HCT116 (cell line): ENCODE measurements around the gene FHL2. TPM values are rescaled to one million over a fixed set of nuclear protein-coding genes. Genes with fewer than 3 reads are reported as not detected.

ENCODE experiments used
- ATAC-seq: fragments of 200-7000 bp; cut with Tn5 transposase; 2 replicates; pipeline ENCODE4 v1.9.1; 2020; ENCODE audit warnings: mild to moderate bottlenecking, moderate library complexity
- BruUV-seq: library from RNA; stranded (reverse); fragments of 400-500 nt; replicated peaks from 2 replicates; lab custom pipeline; 2021; lab: Mats Ljungman, UMichigan
- CTCF ChIA-PET: fragments of 300-600 bp; sonication (Branson Sonifier 250); formaldehyde crosslinking; loops from one replicate; lab custom pipeline; 2021; ENCODE audit warnings: antibody characterized with exemption; lab: Charles Lee
- POLR2A ChIA-PET: fragments of 300-600, 350-600 bp; sonication (Branson Sonifier 250); formaldehyde crosslinking; loops from one replicate; lab custom pipeline; 2021; ENCODE audit warnings: antibody characterized with exemption; lab: Charles Lee
- RAD21 ChIA-PET, 2 experiments: fragments of 300-600 bp; sonication (Branson Sonifier 250); formaldehyde crosslinking; loops; one replicate each; lab custom pipeline; 2023; ENCODE audit warnings: low total read pairs in 2 of 2; ENCODE audit not compliant: uncharacterized antibody in 2 of 2, unreplicated experiment in 2 of 2, low non-redundant PET in 1 of 2; lab: Charles Lee
- DNase-seq: peaks from one replicate; pipeline ENCODE4 v3.0.0-alpha.2; 2010; ENCODE audit warnings: low read depth, low spot score
- H2AFZ ChIP-seq: fragments of 200-600 bp; shearing (Covaris generic), sonication (generic); 2 replicates; pipeline ENCODE4 v1.6.1; 2017; ENCODE audit warnings: low read depth, mixed run types, mixed read lengths, antibody characterized with exemption, low read length; ENCODE audit not compliant: poor library complexity, severe bottlenecking
- H3K27ac ChIP-seq: 2 replicates; pipeline ENCODE4 v1.5.1; 2012; ENCODE audit warnings: low read depth, low read length
- H3K27me3 ChIP-seq: fragments of 200-600 bp; sonication (generic); 2 replicates; pipeline ENCODE4 v1.6.1; 2016; ENCODE audit warnings: mixed run types, low read length, mixed read lengths; ENCODE audit not compliant: insufficient read depth
- H3K36me3 ChIP-seq, 2 experiments: fragments of 200-500 bp in 1 of 2; fragments of 200-600 bp in 1 of 2; sonication (Bioruptor generic) in 1 of 2; sonication (generic) in 1 of 2; 2 replicates each; pipeline versions ENCODE4 v1.5.1 to v1.6.1; 2014 to 2016; ENCODE audit warnings: low read length in 2 of 2, inconsistent platforms in 1 of 2, mixed read lengths in 1 of 2, mixed run types in 1 of 2; ENCODE audit not compliant: insufficient read depth in 2 of 2, control insufficient read depth in 1 of 2
- H3K4me1 ChIP-seq, 2 experiments: fragments of 200-600 bp in 1 of 2; sonication (generic) in 1 of 2; 2 replicates each; pipeline versions ENCODE4 v1.5.1 to v1.6.1; 2012 to 2017; ENCODE audit warnings: low read length in 2 of 2, inconsistent platforms in 1 of 2, mild to moderate bottlenecking in 1 of 2, mixed read lengths in 1 of 2, mixed run types in 1 of 2, moderate library complexity in 1 of 2; ENCODE audit not compliant: insufficient read depth in 2 of 2, control insufficient read depth in 1 of 2
- H3K4me2 ChIP-seq: fragments of 200-600 bp; sonication (generic); 2 replicates; pipeline ENCODE4 v1.6.1; 2017; ENCODE audit warnings: mixed run types, low read length, mixed read lengths
- H3K4me3 ChIP-seq, 2 experiments: fragments of 200-600 bp in 1 of 2; sonication (generic) in 1 of 2; replicated peaks in 1 of 2; 2 replicates each; pipeline ENCODE4 v1.5.1; 2011 to 2016; ENCODE audit warnings: low read length in 2 of 2, control low read depth in 1 of 2, low read depth in 1 of 2, mild to moderate bottlenecking in 1 of 2, mixed read lengths in 1 of 2, mixed run types in 1 of 2
- H3K79me2 ChIP-seq: fragments of 200-600 bp; sonication (generic); 2 replicates; pipeline ENCODE4 v1.6.1; 2017; ENCODE audit warnings: mild to moderate bottlenecking, mixed run types, low read length, moderate library complexity, mixed read lengths; ENCODE audit not compliant: insufficient read depth
- H3K9ac ChIP-seq: fragments of 200-600 bp; sonication (generic); 2 replicates; pipeline ENCODE4 v1.6.1; 2016; ENCODE audit warnings: low read length, mixed read lengths
- H3K9me2 ChIP-seq: fragments of 200-600 bp; sonication (generic), shearing (Covaris generic); 2 replicates; pipeline ENCODE4 v1.6.1; 2017; ENCODE audit warnings: mixed run types, mild to moderate bottlenecking, moderate library complexity; ENCODE audit not compliant: insufficient read depth
- H3K9me3 ChIP-seq, 2 experiments: fragments of 200-500 bp in 1 of 2; fragments of 200-600 bp in 1 of 2; sonication (Bioruptor generic) in 1 of 2; sonication (generic) in 1 of 2; 2 replicates each; pipeline ENCODE4 v1.6.1; 2014 to 2017; ENCODE audit warnings: low read length in 2 of 2, mixed read lengths in 2 of 2, inconsistent platforms in 1 of 2, low read depth in 1 of 2, mild to moderate bottlenecking in 1 of 2, mixed run types in 1 of 2, moderate library complexity in 1 of 2; ENCODE audit not compliant: control insufficient read depth in 1 of 2, insufficient read depth in 1 of 2
- H4K20me1 ChIP-seq: fragments of 200-600 bp; sonication (generic), shearing (Covaris generic); 2 replicates; pipeline ENCODE4 v1.6.1; 2017; ENCODE audit warnings: mixed run types, mild to moderate bottlenecking, moderate library complexity; ENCODE audit not compliant: insufficient read depth
- EGR1 ChIP-seq: IDR thresholded peaks from 2 replicates; pipeline ENCODE4 v1.6.1; 2012; ENCODE audit warnings: low read depth
- SP1 ChIP-seq: IDR thresholded peaks from 2 replicates; pipeline ENCODE4 v1.6.1; 2012; ENCODE audit warnings: low read depth
- ZNF274 ChIP-seq: fragments of 200-500 bp; sonication (Bioruptor generic); IDR thresholded peaks from 2 replicates; pipeline ENCODE4 v1.6.1; 2014; ENCODE audit warnings: mild to moderate bottlenecking, low read depth, low read length, inconsistent platforms
- intact Hi-C: fragments of 100-400 bp; cut with micrococcal nuclease; formaldehyde crosslinking; loops from 2 replicates; pipeline ENCODE4 v1.10.0; 2022
- total RNA-seq: library from RNA; stranded (reverse); gene quantifications from one replicate; pipeline ENCODE4 v1.2.1, GENCODE V29; 2021; ENCODE audit not compliant: unreplicated experiment
- TF ChIP-seq, protein P1 (sequence below): IDR thresholded peaks from 2 replicates; pipeline ENCODE4 v1.6.1; 2012
- TF ChIP-seq, protein P2 (sequence below): IDR thresholded peaks from 2 replicates; pipeline ENCODE4 v1.6.1; 2012; ENCODE audit warnings: low read depth

Gene FHL2
- total RNA-seq, 1 experiment from 2014 or later: 86.6 TPM

DNA sequence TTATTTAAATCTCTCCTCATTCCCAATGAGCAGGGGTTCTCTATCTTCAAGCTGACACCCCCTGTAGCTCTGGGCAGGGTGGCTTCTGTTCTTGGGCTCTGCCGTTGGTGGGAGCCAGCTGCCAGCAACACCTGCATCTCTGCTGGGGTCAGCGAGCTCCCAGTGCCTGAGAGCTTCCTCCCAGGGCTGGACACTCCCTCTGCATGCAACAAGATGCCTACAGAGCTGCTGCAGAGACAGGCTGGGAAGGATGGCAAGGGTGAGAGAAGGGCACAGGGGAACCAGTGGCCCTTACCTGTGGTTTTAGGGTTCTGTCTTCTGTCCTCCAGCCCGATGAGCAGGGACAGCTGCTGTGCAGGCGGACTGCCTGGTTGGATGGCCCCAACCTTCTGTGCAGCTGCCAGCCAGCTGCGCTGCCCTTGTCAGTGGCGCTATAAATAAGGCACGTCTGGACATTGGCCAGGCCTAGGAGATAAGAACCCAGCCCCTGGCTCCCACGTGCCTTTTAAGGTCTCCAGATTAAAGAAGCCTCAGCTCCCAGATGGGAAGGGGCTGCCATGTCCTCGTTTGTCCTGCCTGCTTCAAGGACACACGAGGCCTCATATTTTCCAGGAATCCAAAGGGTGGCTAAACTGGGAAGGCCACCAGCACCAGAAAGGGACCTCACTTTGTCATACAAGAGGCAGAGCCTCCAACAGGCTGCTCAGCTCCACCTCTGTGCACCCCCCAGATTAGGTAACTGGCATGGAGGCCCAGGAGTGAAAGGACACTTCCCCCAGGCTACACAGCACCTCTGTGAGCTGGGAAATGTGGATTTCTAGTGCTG is 39.5 kb upstream of the FHL2 start (continued):
- TF ChIP-seq ZNF274: no peak
- TF ChIP-seq, protein P1, sequence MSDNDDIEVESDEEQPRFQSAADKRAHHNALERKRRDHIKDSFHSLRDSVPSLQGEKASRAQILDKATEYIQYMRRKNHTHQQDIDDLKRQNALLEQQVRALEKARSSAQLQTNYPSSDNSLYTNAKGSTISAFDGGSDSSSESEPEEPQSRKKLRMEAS: no peak
- TF ChIP-seq, all 23 proteins: peak for 0

DNA sequence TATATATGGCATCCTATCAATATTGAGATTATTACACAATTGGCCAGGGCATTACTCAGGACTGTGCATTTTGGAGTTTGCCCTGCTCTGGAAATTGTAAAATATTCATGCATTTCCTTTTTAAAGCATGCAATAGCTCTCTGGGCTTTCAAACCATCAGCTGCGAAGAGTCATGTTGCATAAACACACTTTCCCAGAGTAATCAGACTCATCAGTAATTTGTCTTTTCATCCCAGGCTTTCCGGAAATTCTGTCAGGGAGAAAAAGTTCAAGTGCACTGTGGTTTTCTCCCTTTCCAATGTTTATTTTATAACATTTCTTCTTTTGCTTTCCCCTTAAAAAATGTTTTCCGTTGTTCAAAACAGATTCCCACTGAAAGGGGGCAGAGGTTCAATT is 38.9 kb upstream of the FHL2 start:
- TF ChIP-seq, protein P1: no peak
- no peak for TF ChIP-seq EGR1
- TF ChIP-seq SP1: no peak
- TF ChIP-seq, protein P2, sequence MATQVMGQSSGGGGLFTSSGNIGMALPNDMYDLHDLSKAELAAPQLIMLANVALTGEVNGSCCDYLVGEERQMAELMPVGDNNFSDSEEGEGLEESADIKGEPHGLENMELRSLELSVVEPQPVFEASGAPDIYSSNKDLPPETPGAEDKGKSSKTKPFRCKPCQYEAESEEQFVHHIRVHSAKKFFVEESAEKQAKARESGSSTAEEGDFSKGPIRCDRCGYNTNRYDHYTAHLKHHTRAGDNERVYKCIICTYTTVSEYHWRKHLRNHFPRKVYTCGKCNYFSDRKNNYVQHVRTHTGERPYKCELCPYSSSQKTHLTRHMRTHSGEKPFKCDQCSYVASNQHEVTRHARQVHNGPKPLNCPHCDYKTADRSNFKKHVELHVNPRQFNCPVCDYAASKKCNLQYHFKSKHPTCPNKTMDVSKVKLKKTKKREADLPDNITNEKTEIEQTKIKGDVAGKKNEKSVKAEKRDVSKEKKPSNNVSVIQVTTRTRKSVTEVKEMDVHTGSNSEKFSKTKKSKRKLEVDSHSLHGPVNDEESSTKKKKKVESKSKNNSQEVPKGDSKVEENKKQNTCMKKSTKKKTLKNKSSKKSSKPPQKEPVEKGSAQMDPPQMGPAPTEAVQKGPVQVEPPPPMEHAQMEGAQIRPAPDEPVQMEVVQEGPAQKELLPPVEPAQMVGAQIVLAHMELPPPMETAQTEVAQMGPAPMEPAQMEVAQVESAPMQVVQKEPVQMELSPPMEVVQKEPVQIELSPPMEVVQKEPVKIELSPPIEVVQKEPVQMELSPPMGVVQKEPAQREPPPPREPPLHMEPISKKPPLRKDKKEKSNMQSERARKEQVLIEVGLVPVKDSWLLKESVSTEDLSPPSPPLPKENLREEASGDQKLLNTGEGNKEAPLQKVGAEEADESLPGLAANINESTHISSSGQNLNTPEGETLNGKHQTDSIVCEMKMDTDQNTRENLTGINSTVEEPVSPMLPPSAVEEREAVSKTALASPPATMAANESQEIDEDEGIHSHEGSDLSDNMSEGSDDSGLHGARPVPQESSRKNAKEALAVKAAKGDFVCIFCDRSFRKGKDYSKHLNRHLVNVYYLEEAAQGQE: no peak
- H3K4me2 ChIP-seq: no peak overlapping the region
- no peak overlapping the region for H2AFZ ChIP-seq
- intact Hi-C loops: no loop called here
- BruUV-seq: no TSS peak
- H3K9me2 ChIP-seq: no peaks in the 10 kb centered on the region
- no peaks in the 10 kb centered on the region for H4K20me1 ChIP-seq
- H3K4me1 ChIP-seq: no peaks in the 10 kb centered on the region
- H3K27me3 ChIP-seq: no peaks in the 10 kb centered on the region
- H3K79me2 ChIP-seq: no peaks in the 10 kb centered on the region
- ATAC-seq: no peak
- H3K9ac ChIP-seq: no peak overlapping the region
- no peaks in the 10 kb centered on the region for H3K9me3 ChIP-seq
- no peak overlapping the region for H3K4me3 ChIP-seq
- ChIA-PET RAD21 (no interaction called here), POLR2A (no interaction called here), CTCF (no interaction called here)
- DNase-seq: no peak
- H3K27ac ChIP-seq: no peak overlapping the region
- H3K36me3 ChIP-seq: no peaks in the 10 kb centered on the region
